ENCODE measurements around the gene LGALS3BP. TPM values are rescaled to one million over a fixed set of nuclear protein-coding genes. Genes with fewer than 3 reads are reported as not detected.

LGALS3BP gene
- total and polyA plus RNA-seq, 2 of the 13 experiments (the other 11 are each of a cell fraction or from before 2014, with no cell fraction given), result 137 to 332 TPM

GRCh38 chr17:78951967-78952551 is 27.7 kb downstream of the LGALS3BP start (continued):
- TF ChIP-seq ZNF496 (CRISPR knock-in tag; IDR thresholded peaks at IDR 0.05; ENCODE audit: insufficient replicate concordance) (no peak), HDAC1 (CRISPR knock-in tag; IDR thresholded peaks at IDR 0.05) (peak; percentile 39; the same call in 1 of the 2 replicates), ZBTB21 (CRISPR knock-in tag; IDR thresholded peaks at IDR 0.05) (no peak), CAMTA2 (CRISPR knock-in tag; IDR thresholded peaks at IDR 0.05; ENCODE audit: borderline replicate concordance) (no peak), ARHGAP35 (CRISPR knock-in tag; IDR thresholded peaks at IDR 0.05; ENCODE audit: borderline replicate concordance) (no peak), JUND (CRISPR knock-in tag; IDR thresholded peaks at IDR 0.05) (no peak), NCOR1 (IDR thresholded peaks at IDR 0.05; ENCODE audit: borderline replicate concordance, low read length) (no peak), TMF1 (CRISPR knock-in tag; IDR thresholded peaks at IDR 0.05; ENCODE audit: low read depth) (no peak), CENPT (CRISPR knock-in tag; IDR thresholded peaks at IDR 0.05; ENCODE audit: low read depth) (no peak), ZNF687 (CRISPR knock-in tag; IDR thresholded peaks at IDR 0.05) (peak; percentile 39; the same call in 1 of the 2 replicates), ZNF878 (CRISPR knock-in tag; IDR thresholded peaks at IDR 0.05) (no peak), MXI1 (IDR thresholded peaks at IDR 0.05; ENCODE audit: borderline replicate concordance, low read depth, low read length) (no peak), HOMEZ (CRISPR knock-in tag; IDR thresholded peaks at IDR 0.05; ENCODE audit: low read depth) (no peak), ZNF263 (CRISPR knock-in tag; IDR thresholded peaks at IDR 0.05) (no peak), ZNF335 (CRISPR knock-in tag; IDR thresholded peaks at IDR 0.05) (no peak), ZNF557 (CRISPR knock-in tag; IDR thresholded peaks at IDR 0.05) (no peak), ATRX (CRISPR knock-in tag; IDR thresholded peaks at IDR 0.05; ENCODE audit: borderline replicate concordance) (no peak), ZNF280D (CRISPR knock-in tag; IDR thresholded peaks at IDR 0.05) (no peak), TOE1 (CRISPR knock-in tag; IDR thresholded peaks at IDR 0.05) (no peak), ZNF460 (CRISPR knock-in tag; IDR thresholded peaks at IDR 0.05; ENCODE audit: borderline replicate concordance) (no peak), ZNF441 (CRISPR knock-in tag; IDR thresholded peaks at IDR 0.05; ENCODE audit: borderline replicate concordance) (peak; percentile 50; the same call in 1 of the 2 replicates)

Data from HepG2 (cell line).